NT2/D1 (cell line): ENCODE data around the gene TNXB.

ENCODE experiments used
- YY1 ChIP-seq: IDR thresholded peaks from 2 replicates; pipeline ENCODE4 v1.6.1; 2011; ENCODE audit not compliant: insufficient read length, insufficient read depth
- ZNF274 ChIP-seq: IDR thresholded peaks from 2 replicates; pipeline ENCODE4 v1.6.1; 2011; ENCODE audit warnings: mild to moderate bottlenecking, low read depth, low read length

- TF ChIP-seq ZNF274 = no peak
- no peak for TF ChIP-seq YY1
These were observed 29.4 kb downstream of the TNXB start for GRCh38 chr6:32079566-32080290.
